ENCODE results near the gene ANKRD2.

Gene ANKRD2

DNA sequence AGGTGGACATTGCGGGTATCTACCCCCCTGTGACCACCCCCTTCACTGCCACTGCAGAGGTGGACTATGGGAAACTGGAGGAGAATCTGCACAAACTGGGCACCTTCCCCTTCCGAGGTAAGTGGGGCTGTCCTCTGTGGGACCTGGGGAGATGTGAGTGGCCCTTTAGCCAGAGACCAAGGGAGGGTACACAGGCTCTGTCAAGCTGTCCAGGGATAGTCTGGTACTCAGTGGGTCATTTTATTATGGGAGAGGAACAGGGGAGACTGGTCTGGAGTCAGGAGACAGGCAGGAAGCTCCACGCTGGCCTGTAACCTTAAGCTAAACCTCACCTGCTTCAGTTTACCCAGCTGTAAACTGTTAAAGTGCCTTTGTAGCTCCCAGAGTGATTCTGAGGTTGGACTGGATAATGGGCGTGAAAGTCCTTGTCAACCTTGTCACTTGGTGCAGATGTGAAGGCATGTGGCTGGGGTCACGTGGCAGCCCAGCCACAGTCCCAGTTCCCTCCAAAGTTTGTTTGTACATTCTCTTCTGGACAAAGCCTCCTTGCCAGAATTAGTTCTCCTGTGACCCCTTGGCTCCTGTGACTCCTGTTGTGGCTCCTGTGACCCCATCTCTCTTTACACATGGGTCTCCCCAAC, 12.3 kb downstream of the ANKRD2 start:
- TF ChIP-seq, protein P1, sequence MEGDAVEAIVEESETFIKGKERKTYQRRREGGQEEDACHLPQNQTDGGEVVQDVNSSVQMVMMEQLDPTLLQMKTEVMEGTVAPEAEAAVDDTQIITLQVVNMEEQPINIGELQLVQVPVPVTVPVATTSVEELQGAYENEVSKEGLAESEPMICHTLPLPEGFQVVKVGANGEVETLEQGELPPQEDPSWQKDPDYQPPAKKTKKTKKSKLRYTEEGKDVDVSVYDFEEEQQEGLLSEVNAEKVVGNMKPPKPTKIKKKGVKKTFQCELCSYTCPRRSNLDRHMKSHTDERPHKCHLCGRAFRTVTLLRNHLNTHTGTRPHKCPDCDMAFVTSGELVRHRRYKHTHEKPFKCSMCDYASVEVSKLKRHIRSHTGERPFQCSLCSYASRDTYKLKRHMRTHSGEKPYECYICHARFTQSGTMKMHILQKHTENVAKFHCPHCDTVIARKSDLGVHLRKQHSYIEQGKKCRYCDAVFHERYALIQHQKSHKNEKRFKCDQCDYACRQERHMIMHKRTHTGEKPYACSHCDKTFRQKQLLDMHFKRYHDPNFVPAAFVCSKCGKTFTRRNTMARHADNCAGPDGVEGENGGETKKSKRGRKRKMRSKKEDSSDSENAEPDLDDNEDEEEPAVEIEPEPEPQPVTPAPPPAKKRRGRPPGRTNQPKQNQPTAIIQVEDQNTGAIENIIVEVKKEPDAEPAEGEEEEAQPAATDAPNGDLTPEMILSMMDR (IDR thresholded peaks at IDR 0.05; ENCODE audit: control insufficient read depth, extremely low read depth, insufficient read depth) = no peak
- peak overlapping the region; percentile 55 for H3K4me3 ChIP-seq (ENCODE audit: low read depth, low read length)
- no peak for DNase-seq (ENCODE audit: low read depth)

GRCh38 chr10:97585439-97585811, 12.8 kb downstream of the ANKRD2 start:
- no peak for DNase-seq (ENCODE audit: low read depth)
- H3K4me3 ChIP-seq (ENCODE audit: low read depth, low read length) = peak overlapping the region; percentile 55

DNA sequence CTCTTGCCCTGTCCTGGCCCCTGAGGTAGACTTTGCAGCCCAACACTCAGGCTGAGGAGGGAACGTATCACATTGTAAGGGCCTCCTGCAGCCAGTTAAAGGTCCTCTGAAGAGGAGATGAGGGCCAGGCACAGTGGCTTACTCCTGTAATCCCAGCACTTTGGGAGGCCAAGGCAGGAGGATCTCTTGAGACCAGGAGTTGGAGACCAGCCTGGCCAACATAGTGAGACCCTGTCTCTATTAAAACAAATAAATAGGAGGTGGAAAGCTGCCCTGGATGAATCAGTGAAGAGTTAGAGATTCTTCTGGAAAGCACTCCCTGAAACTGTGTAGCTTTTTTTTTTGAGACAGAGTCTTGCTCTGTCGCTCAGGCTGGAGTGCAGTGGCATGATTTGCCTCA, 14.6 kb downstream of the ANKRD2 start:
- DNase-seq (ENCODE audit: low read depth) = no peak
- TF ChIP-seq, protein P1 (IDR thresholded peaks at IDR 0.05; ENCODE audit: control insufficient read depth, extremely low read depth, insufficient read depth) = no peak
- H3K4me3 ChIP-seq (ENCODE audit: low read depth, low read length) = no peak overlapping the region

More at GRCh38 chr10:97585439-97585811, 12.8 kb downstream of the ANKRD2 start:
- TF ChIP-seq, protein P1 (IDR thresholded peaks at IDR 0.05; ENCODE audit: control insufficient read depth, extremely low read depth, insufficient read depth) = no peak

DNA sequence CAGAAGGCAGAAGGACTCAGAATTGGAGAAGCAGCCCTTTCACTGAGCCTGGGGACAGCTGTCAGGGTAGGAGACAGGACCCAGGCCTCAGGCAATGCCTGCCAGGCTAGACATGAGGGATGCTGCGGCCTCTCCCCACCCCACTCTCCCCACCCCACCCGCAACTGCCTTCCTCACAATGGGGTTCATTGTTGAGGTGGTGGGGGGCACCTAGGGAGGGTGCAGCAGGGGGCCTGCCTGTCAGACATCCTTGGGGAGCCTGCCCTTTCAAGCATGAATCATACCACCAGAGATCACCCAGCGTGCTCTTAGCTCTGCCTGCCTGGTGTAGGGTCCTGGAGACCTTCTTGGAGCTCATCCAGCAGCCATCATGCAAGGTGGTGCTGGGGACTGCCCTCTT, 16.9 kb downstream of the ANKRD2 start, which contains the start of gene C10orf62:
Gene C10orf62 (plus strand): TSS at position 243 of the 400 bp plus-strand sequence. CDS start 177 bp downstream, outside the sequence.
- no peak for DNase-seq (ENCODE audit: low read depth)
- TF ChIP-seq, protein P1 (IDR thresholded peaks at IDR 0.05; ENCODE audit: control insufficient read depth, extremely low read depth, insufficient read depth) = no peak

GRCh38 chr10:97590082-97590747, 17.6 kb downstream of the ANKRD2 start:
- no peak overlapping the region for H3K4me3 ChIP-seq (ENCODE audit: low read depth, low read length)

More for the DNA sequence above, 16.9 kb downstream of the ANKRD2 start, which contains the start of gene C10orf62:
- no peak within 1 kb of the TSS for H3K4me3 ChIP-seq (ENCODE audit: low read depth, low read length)

DNA sequence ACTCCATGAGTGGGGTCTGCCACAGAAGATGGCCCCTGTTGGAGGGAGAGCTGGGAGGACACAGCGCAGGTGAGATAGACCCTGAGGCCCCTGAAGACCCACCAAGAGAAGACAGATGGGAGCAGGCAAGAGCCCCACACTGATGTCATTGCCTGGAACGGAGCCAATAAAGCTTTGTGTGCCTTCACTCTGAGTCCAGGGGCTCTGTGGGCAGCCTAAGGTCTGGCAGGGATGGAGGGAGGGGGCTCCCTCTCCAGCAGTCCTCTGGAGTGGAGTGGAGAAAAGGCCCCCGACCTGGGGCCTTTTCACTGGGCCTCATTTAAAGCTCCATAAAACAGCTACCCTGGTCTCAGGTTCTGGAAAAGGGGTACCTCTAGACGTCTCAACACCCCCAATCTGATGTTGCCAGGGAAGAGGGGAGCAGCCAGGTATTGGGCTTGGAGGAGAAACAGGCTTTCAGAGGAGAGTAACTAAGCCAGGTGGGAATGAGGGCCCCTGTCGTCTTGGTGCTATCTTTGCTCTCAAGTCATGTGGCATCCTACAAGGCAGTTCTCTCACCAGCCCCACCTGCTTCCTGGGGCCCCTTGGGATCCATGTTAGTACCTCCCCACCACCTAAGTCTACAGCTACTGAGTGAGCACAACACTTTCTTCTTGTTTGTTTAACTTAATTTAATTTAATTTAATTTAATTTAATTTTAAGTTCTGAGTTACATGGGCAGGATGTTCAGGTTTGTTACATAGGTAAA, 18.3 kb downstream of the ANKRD2 start:
- TF ChIP-seq, protein P1 (IDR thresholded peaks at IDR 0.05; ENCODE audit: control insufficient read depth, extremely low read depth, insufficient read depth) = no peak

More at GRCh38 chr10:97590082-97590747, 17.6 kb downstream of the ANKRD2 start:
- TF ChIP-seq, protein P1 (IDR thresholded peaks at IDR 0.05; ENCODE audit: control insufficient read depth, extremely low read depth, insufficient read depth) = no peak
- DNase-seq (ENCODE audit: low read depth) = no peak

More for the DNA sequence above, 18.3 kb downstream of the ANKRD2 start:
- no peak overlapping the region for H3K4me3 ChIP-seq (ENCODE audit: low read depth, low read length)
- DNase-seq (ENCODE audit: low read depth) = no peak

Data from LNCaP clone FGC (cell line).